H9 (cell line): Measurements from ENCODE around the gene TENM3. TPM values are rescaled to one million over a fixed set of nuclear protein-coding genes. Genes with fewer than 3 reads are reported as not detected.

Source experiments
- DNase-seq: peaks from one replicate; pipeline ENCODE4 v3.0.0-alpha.2; 2017
- H2AFZ ChIP-seq: one replicate; pipeline ENCODE4 v1.6.1; 2013; ENCODE audit warnings: mild to moderate bottlenecking, low read length, control low read depth, moderate library complexity
- H2AK5ac ChIP-seq: 2 replicates; pipeline ENCODE4 v1.6.1; 2013; ENCODE audit warnings: low read length, control low read depth, mixed read lengths; ENCODE audit not compliant: insufficient read length
- H2BK120ac ChIP-seq: one replicate; pipeline ENCODE4 v1.6.1; 2013; ENCODE audit warnings: low read depth, mild to moderate bottlenecking, low read length, control low read depth, inconsistent platforms; ENCODE audit not compliant: poor library complexity, severe bottlenecking
- H2BK12ac ChIP-seq: 2 replicates; pipeline ENCODE4 v1.6.1; 2013; ENCODE audit warnings: low read length, control low read depth, mixed read lengths, low read depth; ENCODE audit not compliant: insufficient read length
- H2BK15ac ChIP-seq: 2 replicates; pipeline ENCODE4 v1.6.1; 2013; ENCODE audit warnings: low read depth, low read length, control low read depth
- H2BK20ac ChIP-seq: one replicate; pipeline ENCODE4 v1.6.1; 2013; ENCODE audit warnings: low read depth, mild to moderate bottlenecking, low read length, control low read depth, inconsistent platforms; ENCODE audit not compliant: poor library complexity, severe bottlenecking
- H2BK5ac ChIP-seq: 2 replicates; pipeline ENCODE4 v1.6.1; 2013; ENCODE audit warnings: low read length, control low read depth, mixed read lengths; ENCODE audit not compliant: insufficient read length
- H3K14ac ChIP-seq: 2 replicates; pipeline ENCODE4 v1.6.1; 2013; ENCODE audit warnings: low read length, control low read depth; ENCODE audit not compliant: insufficient read depth
- H3K18ac ChIP-seq: 2 replicates; pipeline ENCODE4 v1.6.1; 2013; ENCODE audit warnings: low read depth, mild to moderate bottlenecking, mixed read lengths, low read length, control low read depth; ENCODE audit not compliant: insufficient read length
- H3K23ac ChIP-seq: 2 replicates; pipeline ENCODE4 v1.6.1; 2013; ENCODE audit warnings: low read length, control low read depth, mixed read lengths, low read depth; ENCODE audit not compliant: insufficient read length
- H3K23me2 ChIP-seq: 2 replicates; pipeline ENCODE4 v1.6.1; 2013; ENCODE audit warnings: low read depth, mild to moderate bottlenecking, mixed read lengths, low read length, control low read depth; ENCODE audit not compliant: insufficient read length, poor library complexity, severe bottlenecking
- H3K27ac ChIP-seq: 2 replicates; pipeline ENCODE4 v1.5.1; 2013; ENCODE audit warnings: low read length, control low read depth, mixed read lengths, low read depth; ENCODE audit not compliant: insufficient read length
- H3K27me3 ChIP-seq: 2 replicates; pipeline ENCODE4 v1.6.1; 2013; ENCODE audit warnings: low read length, control low read depth, inconsistent platforms; ENCODE audit not compliant: insufficient read depth
- H3K4ac ChIP-seq: 2 replicates; pipeline ENCODE4 v1.6.1; 2013; ENCODE audit warnings: low read depth, mild to moderate bottlenecking, control low read depth, inconsistent platforms, low read length, moderate library complexity
- H3K4me1 ChIP-seq: 2 replicates; pipeline ENCODE4 v1.6.1; 2013; ENCODE audit warnings: low read length, control low read depth, inconsistent platforms; ENCODE audit not compliant: insufficient read depth
- H3K4me2 ChIP-seq: 2 replicates; pipeline ENCODE4 v1.6.1; 2013; ENCODE audit warnings: low read length, control low read depth, mixed read lengths; ENCODE audit not compliant: insufficient read length, insufficient read depth
- H3K56ac ChIP-seq: 2 replicates; pipeline ENCODE4 v1.6.1; 2013; ENCODE audit warnings: low read depth, mild to moderate bottlenecking, mixed read lengths, low read length, control low read depth; ENCODE audit not compliant: insufficient read length
- H3K79me1 ChIP-seq: 2 replicates; pipeline ENCODE4 v1.6.1; 2013; ENCODE audit warnings: low read depth, mild to moderate bottlenecking, moderate library complexity, low read length, control low read depth, inconsistent platforms; ENCODE audit not compliant: insufficient read depth, poor library complexity, severe bottlenecking
- H3K79me2 ChIP-seq: 2 replicates; pipeline ENCODE4 v1.6.1; 2013; ENCODE audit warnings: low read length, control low read depth, inconsistent platforms; ENCODE audit not compliant: insufficient read depth
- H3K9ac ChIP-seq: 2 replicates; pipeline ENCODE4 v1.6.1; 2013; ENCODE audit warnings: low read length, control low read depth, mixed read lengths; ENCODE audit not compliant: insufficient read length; ENCODE audit errors: extremely low read depth
- H3K9me3 ChIP-seq: one replicate; pipeline ENCODE4 v1.6.1; 2013; ENCODE audit warnings: low read depth, low read length, inconsistent platforms; ENCODE audit not compliant: control insufficient read depth
- H3T11ph ChIP-seq: one replicate; pipeline ENCODE4 v1.6.1; 2013; ENCODE audit warnings: mild to moderate bottlenecking, low read length, control low read depth, inconsistent platforms
- H4K20me1 ChIP-seq: one replicate; pipeline ENCODE4 v1.6.1; 2013; ENCODE audit not compliant: control insufficient read depth, insufficient read length, insufficient read depth
- H4K5ac ChIP-seq: 2 replicates; pipeline ENCODE4 v1.6.1; 2013; ENCODE audit warnings: low read depth, mild to moderate bottlenecking, mixed read lengths, low read length, control low read depth; ENCODE audit not compliant: insufficient read length
- H4K8ac ChIP-seq: replicated peaks from 2 replicates; pipeline ENCODE4 v1.6.1; 2013; ENCODE audit warnings: low read length, control low read depth, mixed read lengths, low read depth; ENCODE audit not compliant: insufficient read length
- H4K91ac ChIP-seq: 2 replicates; pipeline ENCODE4 v1.6.1; 2013; ENCODE audit warnings: low read depth, mild to moderate bottlenecking, moderate library complexity, mixed read lengths, low read length, control low read depth; ENCODE audit not compliant: insufficient read length
- H3K27ac Mint-ChIP-seq, 3 experiments: 2 replicates in 2 of 3; 3 replicates in 1 of 3; pipeline ENCODE4 v1.8.0; 2020 to 2021; ENCODE audit warnings: mixed read lengths in 3 of 3, mild to moderate bottlenecking in 1 of 3, moderate library complexity in 1 of 3
- H3K27me3 Mint-ChIP-seq: 2 replicates; pipeline ENCODE4 v1.8.0; 2021; ENCODE audit warnings: low read depth, mild to moderate bottlenecking, moderate library complexity, mixed read lengths
- H3K36me3 Mint-ChIP-seq, 3 experiments: 2 replicates in 2 of 3; 3 replicates in 1 of 3; pipeline ENCODE4 v1.8.0; 2020 to 2021; ENCODE audit warnings: low read depth in 3 of 3, mixed read lengths in 3 of 3; ENCODE audit not compliant: insufficient read depth in 1 of 3
- H3K4me1 Mint-ChIP-seq, 2 experiments: 2 replicates each; pipeline ENCODE4 v1.8.0; 2020; ENCODE audit warnings: mixed read lengths in 2 of 2
- H3K4me3 Mint-ChIP-seq, 2 experiments: 2 replicates in 1 of 2; 3 replicates in 1 of 2; pipeline ENCODE4 v1.8.0; 2020 to 2021; ENCODE audit warnings: mild to moderate bottlenecking in 2 of 2, mixed read lengths in 2 of 2, moderate library complexity in 1 of 2
- H3K9me3 Mint-ChIP-seq, 2 experiments: 2 replicates in 1 of 2; 3 replicates in 1 of 2; pipeline ENCODE4 v1.8.0; 2020; ENCODE audit warnings: mild to moderate bottlenecking in 2 of 2, mixed read lengths in 2 of 2, moderate library complexity in 1 of 2
- WGBS: extraction: QIAGEN DNeasy Blood & Tissue Kit; methylation state at CpG from one replicate; pipeline ENCODE4 v1.1.7; 2013; ENCODE audit warnings: missing lambda C conversion rate, low lambda C conversion rate, mixed read lengths; ENCODE audit not compliant: insufficient read length; ENCODE audit errors: extremely low coverage; 5-methylcytosine and 5-hydroxymethylcytosine counted together
- total RNA-seq: library from RNA; stranded (reverse); gene quantifications from 2 replicates; pipeline ENCODE4 v1.2.1, GENCODE V29; 2021
- TF ChIP-seq, protein P1 (sequence below): fragments of 200-600 bp; sonication (generic); conservative IDR thresholded peaks from 3 replicates; pipeline ENCODE4 v1.8.0; 2021; ENCODE audit warnings: antibody characterized with exemption, mild to moderate bottlenecking

Gene TENM3
- total RNA-seq, 1 experiment from 2014 or later = 49.6 TPM

- no peak overlapping the region for H3T11ph ChIP-seq
- peak overlapping the region in 1 of 3 experiments; percentile 85; a peak in 3 of 7 replicates for H3K27ac Mint-ChIP-seq
- H3K23ac ChIP-seq = no peak overlapping the region
- no peak overlapping the region for H4K8ac ChIP-seq
- peaks cover 2% of the 10 kb centered on the region for H3K79me1 ChIP-seq
- H2BK12ac ChIP-seq = no peak overlapping the region
- H3K4me3 Mint-ChIP-seq = no peak overlapping the region
- H2BK120ac ChIP-seq = no peak overlapping the region
- H2AK5ac ChIP-seq = no peak overlapping the region
- H3K9me3 Mint-ChIP-seq = no peaks in the 10 kb centered on the region
- H3K18ac ChIP-seq = no peak overlapping the region
- H3K9ac ChIP-seq = no peak overlapping the region
- no peak overlapping the region for H3K27ac ChIP-seq
- H4K20me1 ChIP-seq = no peaks in the 10 kb centered on the region
- no peaks in the 10 kb centered on the region for H3K23me2 ChIP-seq
- TF ChIP-seq, protein P1, sequence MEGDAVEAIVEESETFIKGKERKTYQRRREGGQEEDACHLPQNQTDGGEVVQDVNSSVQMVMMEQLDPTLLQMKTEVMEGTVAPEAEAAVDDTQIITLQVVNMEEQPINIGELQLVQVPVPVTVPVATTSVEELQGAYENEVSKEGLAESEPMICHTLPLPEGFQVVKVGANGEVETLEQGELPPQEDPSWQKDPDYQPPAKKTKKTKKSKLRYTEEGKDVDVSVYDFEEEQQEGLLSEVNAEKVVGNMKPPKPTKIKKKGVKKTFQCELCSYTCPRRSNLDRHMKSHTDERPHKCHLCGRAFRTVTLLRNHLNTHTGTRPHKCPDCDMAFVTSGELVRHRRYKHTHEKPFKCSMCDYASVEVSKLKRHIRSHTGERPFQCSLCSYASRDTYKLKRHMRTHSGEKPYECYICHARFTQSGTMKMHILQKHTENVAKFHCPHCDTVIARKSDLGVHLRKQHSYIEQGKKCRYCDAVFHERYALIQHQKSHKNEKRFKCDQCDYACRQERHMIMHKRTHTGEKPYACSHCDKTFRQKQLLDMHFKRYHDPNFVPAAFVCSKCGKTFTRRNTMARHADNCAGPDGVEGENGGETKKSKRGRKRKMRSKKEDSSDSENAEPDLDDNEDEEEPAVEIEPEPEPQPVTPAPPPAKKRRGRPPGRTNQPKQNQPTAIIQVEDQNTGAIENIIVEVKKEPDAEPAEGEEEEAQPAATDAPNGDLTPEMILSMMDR = no peak
- peaks cover 0 to 5% (median 2%) of the 10 kb centered on the region in 3 experiments; a peak in 4 of 7 replicates for H3K36me3 Mint-ChIP-seq
- H3K9me3 ChIP-seq = no peaks in the 10 kb centered on the region
- peaks cover 54 to 60% of the 10 kb centered on the region in 2 experiments for H3K4me1 Mint-ChIP-seq
- no peak for DNase-seq
- no peaks in the 10 kb centered on the region; the same call in 1 of the 2 replicates for H3K79me2 ChIP-seq
- no peak overlapping the region for H2BK20ac ChIP-seq
- no peak overlapping the region for H3K56ac ChIP-seq
- H3K4me1 ChIP-seq = peaks cover 13% of the 10 kb centered on the region; the same call in 1 of the 2 replicates
- no peaks in the 10 kb centered on the region for H3K27me3 Mint-ChIP-seq
- H3K14ac ChIP-seq = no peak overlapping the region
- WGBS = no CpG with 5 or more reads among the region's 9 CpGs
- H3K4me2 ChIP-seq = no peak overlapping the region
- H4K5ac ChIP-seq = no peak overlapping the region
- H2BK15ac ChIP-seq = no peak overlapping the region
- no peak overlapping the region for H2AFZ ChIP-seq
- H3K4ac ChIP-seq = no peak overlapping the region
- no peak overlapping the region for H2BK5ac ChIP-seq
- no peak overlapping the region for H4K91ac ChIP-seq
- H3K27me3 ChIP-seq = no peaks in the 10 kb centered on the region; the same call in 1 of the 2 replicates
These were observed 37.9 kb upstream of the TENM3 start for GRCh38 chr4:182205306-182205705.
